ENCODE results near the gene CAMK1D.

Gene CAMK1D

GRCh38 chr10:12594448-12594944 is 245.1 kb downstream of the CAMK1D start:
- TF ChIP-seq CTCF (IDR thresholded peaks at IDR 0.05; ENCODE audit: low read depth, low read length, missing control alignments): no peak
- no peak for DNase-seq (ENCODE audit: low read depth)
- H3K4me3 ChIP-seq (ENCODE audit: low read depth, low read length): no peak overlapping the region

- no peak for DNase-seq (ENCODE audit: low read depth)
- H3K4me3 ChIP-seq (ENCODE audit: low read depth, low read length): no peak overlapping the region
- no peak for TF ChIP-seq CTCF (IDR thresholded peaks at IDR 0.05; ENCODE audit: low read depth, low read length, missing control alignments)
Observed at GRCh38 chr10:12595936-12596576, 246.7 kb downstream of the CAMK1D start.

- DNase-seq (ENCODE audit: low read depth): no peak
- TF ChIP-seq CTCF (IDR thresholded peaks at IDR 0.05; ENCODE audit: low read depth, low read length, missing control alignments): no peak
- no peak overlapping the region for H3K4me3 ChIP-seq (ENCODE audit: low read depth, low read length)
Observed at GRCh38 chr10:12597176-12597575, 247.8 kb downstream of the CAMK1D start.

GRCh38 chr10:12597788-12598765 is 248.7 kb downstream of the CAMK1D start:
- no peak for DNase-seq (ENCODE audit: low read depth)
- TF ChIP-seq CTCF (IDR thresholded peaks at IDR 0.05; ENCODE audit: low read depth, low read length, missing control alignments): no peak
- no peak overlapping the region for H3K4me3 ChIP-seq (ENCODE audit: low read depth, low read length)

- TF ChIP-seq CTCF (IDR thresholded peaks at IDR 0.05; ENCODE audit: low read depth, low read length, missing control alignments): no peak
- DNase-seq (ENCODE audit: low read depth): no peak
- no peak overlapping the region for H3K4me3 ChIP-seq (ENCODE audit: low read depth, low read length)
Observed at GRCh38 chr10:12600652-12601051, 251.3 kb downstream of the CAMK1D start.

- TF ChIP-seq CTCF (IDR thresholded peaks at IDR 0.05; ENCODE audit: low read depth, low read length, missing control alignments): no peak
- no peak for DNase-seq (ENCODE audit: low read depth)
- H3K4me3 ChIP-seq (ENCODE audit: low read depth, low read length): no peak overlapping the region
Observed at GRCh38 chr10:12602521-12602920, 253.2 kb downstream of the CAMK1D start.
